Upper lobe of right lung (tissue), 1 donor: ENCODE measurements around the gene RAB11FIP2. TPM values are rescaled to one million over a fixed set of nuclear protein-coding genes. Genes with fewer than 3 reads are reported as not detected.
A peak's percentile ranks its signal among the peaks of the same experiment; 100 is the strongest.

Experiments used
- ATAC-seq: fragments of 200-7000 bp; cut with Tn5 transposase; one replicate; pipeline ENCODE4 v1.9.1; 2020; ENCODE audit warnings: mild to moderate bottlenecking, moderate library complexity
- DNase-seq: peaks from one replicate; pipeline ENCODE4 v3.0.0-alpha.2; 2020
- H3K27ac ChIP-seq: fragments of 200-600 bp; one replicate; pipeline ENCODE4 v1.8.0; 2022
- H3K27me3 ChIP-seq: fragments of 200-600 bp; one replicate; pipeline ENCODE4 v1.8.0; 2022; ENCODE audit warnings: mild to moderate bottlenecking
- H3K36me3 ChIP-seq: fragments of 200-600 bp; one replicate; pipeline ENCODE4 v1.8.0; 2022
- H3K4me1 ChIP-seq: fragments of 200-600 bp; one replicate; pipeline ENCODE4 v1.8.0; 2022
- H3K4me3 ChIP-seq: fragments of 200-600 bp; one replicate; pipeline ENCODE4 v1.8.0; 2022; ENCODE audit warnings: mild to moderate bottlenecking
- H3K9me3 ChIP-seq: fragments of 200-600 bp; one replicate; pipeline ENCODE4 v1.8.0; 2022
- intact Hi-C: fragments of 100-400 bp; cut with DNase I; formaldehyde crosslinking; loops from one replicate; pipeline ENCODE4 v1.11.0; 2022
- long read RNA-seq: library from polyadenylated mRNA; unstranded; transcript quantifications from one replicate; pipeline ENCODE4 v2.0.0, GENCODE V29; 2021
- total RNA-seq: library from RNA; stranded (reverse); fragmentation: NEBNext Ultra II Directional; extraction: Animal tissue kit (Norgen Biotek cat#: 25700); gene quantifications from one replicate; pipeline ENCODE4 v1.2.1, GENCODE V29; 2021
- TF ChIP-seq, protein P1 (sequence below): fragments of 200-600 bp; IDR thresholded peaks from one replicate; pipeline ENCODE4 v1.8.0; 2022; ENCODE audit warnings: antibody characterized with exemption
- donor health status: DM: no; HTN: yes; CAD: no; lungs with severe emphysema.

RAB11FIP2 gene, protein sequence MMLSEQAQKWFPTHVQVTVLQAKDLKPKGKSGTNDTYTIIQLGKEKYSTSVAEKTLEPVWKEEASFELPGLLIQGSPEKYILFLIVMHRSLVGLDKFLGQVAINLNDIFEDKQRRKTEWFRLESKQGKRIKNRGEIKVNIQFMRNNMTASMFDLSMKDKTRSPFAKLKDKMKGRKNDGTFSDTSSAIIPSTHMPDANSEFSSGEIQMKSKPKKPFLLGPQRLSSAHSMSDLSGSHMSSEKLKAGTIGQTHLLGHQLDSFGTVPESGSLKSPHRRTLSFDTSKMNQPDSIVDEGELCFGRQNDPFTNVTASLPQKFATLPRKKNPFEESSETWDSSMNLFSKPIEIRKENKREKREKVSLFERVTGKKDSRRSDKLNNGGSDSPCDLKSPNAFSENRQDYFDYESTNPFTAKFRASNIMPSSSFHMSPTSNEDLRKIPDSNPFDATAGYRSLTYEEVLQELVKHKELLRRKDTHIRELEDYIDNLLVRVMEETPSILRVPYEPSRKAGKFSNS
- total RNA-seq = 27.6 TPM
- long read RNA-seq, full-length matches to known transcripts = 7 of 22 reads
- long read RNA-seq, partial matches to known transcripts = 9 of 22 reads
- long read RNA-seq, other reads (novel, unspliced or antisense) = 6 of 22 reads

DNA sequence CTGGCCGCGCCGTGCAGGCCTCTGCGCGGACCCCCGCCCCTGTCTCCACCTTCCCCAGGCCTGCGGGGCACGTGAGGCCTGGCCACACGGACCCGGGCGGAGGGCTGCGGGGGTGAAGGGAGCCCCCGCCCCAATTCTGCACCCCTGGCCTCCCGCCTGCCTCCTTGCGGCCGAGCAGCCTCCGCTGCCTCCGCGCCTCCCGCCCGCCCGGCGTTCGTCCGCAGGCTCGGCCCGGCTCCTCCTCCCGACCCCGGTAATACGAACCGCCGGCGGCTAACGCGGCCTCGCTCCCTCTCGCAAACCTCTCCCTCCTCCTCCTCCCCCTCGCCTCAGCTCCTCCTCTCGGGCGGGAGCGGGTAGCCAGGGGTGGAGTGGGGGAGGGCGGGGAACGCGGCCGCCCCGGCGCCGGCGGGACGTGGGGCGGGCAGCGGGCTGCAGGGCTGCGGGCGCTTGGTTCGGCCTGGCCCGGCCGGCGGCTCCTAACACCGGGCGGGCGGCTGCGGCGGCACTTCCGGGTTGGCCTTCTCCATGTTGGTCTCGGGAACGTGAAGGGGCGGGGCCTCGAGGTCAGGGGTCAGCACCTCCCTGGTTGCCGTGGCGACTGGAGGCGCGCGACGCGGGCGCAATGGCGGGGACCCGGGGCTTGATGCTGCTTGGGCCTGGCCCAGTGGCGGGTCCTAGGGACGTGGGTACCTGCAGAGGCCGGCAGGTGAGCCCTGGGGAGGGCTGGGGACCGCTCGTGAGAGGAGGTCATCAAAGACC lies at the start of gene RAB11FIP2:
Gene RAB11FIP2, minus strand, starts transcription at position 547 of the 762 bp plus-strand sequence. CDS start 778 bp downstream, outside the sequence.
- TF ChIP-seq, protein P1, sequence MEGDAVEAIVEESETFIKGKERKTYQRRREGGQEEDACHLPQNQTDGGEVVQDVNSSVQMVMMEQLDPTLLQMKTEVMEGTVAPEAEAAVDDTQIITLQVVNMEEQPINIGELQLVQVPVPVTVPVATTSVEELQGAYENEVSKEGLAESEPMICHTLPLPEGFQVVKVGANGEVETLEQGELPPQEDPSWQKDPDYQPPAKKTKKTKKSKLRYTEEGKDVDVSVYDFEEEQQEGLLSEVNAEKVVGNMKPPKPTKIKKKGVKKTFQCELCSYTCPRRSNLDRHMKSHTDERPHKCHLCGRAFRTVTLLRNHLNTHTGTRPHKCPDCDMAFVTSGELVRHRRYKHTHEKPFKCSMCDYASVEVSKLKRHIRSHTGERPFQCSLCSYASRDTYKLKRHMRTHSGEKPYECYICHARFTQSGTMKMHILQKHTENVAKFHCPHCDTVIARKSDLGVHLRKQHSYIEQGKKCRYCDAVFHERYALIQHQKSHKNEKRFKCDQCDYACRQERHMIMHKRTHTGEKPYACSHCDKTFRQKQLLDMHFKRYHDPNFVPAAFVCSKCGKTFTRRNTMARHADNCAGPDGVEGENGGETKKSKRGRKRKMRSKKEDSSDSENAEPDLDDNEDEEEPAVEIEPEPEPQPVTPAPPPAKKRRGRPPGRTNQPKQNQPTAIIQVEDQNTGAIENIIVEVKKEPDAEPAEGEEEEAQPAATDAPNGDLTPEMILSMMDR = peak; percentile 30
- peak within 1 kb of the TSS; percentile 92 for H3K4me3 ChIP-seq
- H3K4me1 ChIP-seq = peaks cover 16% of the 10 kb centered on the region
- DNase-seq (peak; percentile 99), ATAC-seq (peak; percentile 96)
- H3K9me3 ChIP-seq = no peaks in the 10 kb centered on the region
- no peaks in the 10 kb centered on the region for H3K27me3 ChIP-seq
- intact Hi-C loops = no loop called here
- no peaks in the 10 kb centered on the region for H3K36me3 ChIP-seq
- peak within 1 kb of the TSS; percentile 94 for H3K27ac ChIP-seq

DNA sequence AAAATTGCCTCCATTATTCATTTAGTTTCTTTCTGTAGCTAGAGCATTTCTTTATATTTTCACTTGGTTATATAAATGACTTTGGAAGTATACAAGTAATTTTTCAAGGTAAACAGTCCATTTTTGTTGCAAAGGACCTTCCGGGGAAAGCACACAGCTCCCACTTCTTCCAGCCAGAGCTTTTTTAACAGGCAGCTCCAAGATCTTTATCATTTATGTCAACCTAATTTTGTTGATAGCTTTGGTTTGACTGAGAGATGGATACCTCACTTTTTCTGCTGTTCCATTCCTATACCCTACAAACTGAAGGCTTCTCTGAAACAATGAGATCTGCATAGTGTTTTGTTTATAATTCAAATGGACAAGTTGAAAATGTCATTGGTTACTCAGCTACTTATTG lies 49.3 kb upstream of the RAB11FIP2 start:
- intact Hi-C loops = no loop called here
- TF ChIP-seq, protein P1 = no peak
- Histone ChIP-seq H3K36me3 (no peaks in the 10 kb centered on the region), H3K4me1 (no peaks in the 10 kb centered on the region), H3K27me3 (no peaks in the 10 kb centered on the region), H3K9me3 (no peaks in the 10 kb centered on the region), H3K27ac (no peak overlapping the region), H3K4me3 (no peak overlapping the region)
- no peak for DNase-seq
- ATAC-seq = no peak

DNA sequence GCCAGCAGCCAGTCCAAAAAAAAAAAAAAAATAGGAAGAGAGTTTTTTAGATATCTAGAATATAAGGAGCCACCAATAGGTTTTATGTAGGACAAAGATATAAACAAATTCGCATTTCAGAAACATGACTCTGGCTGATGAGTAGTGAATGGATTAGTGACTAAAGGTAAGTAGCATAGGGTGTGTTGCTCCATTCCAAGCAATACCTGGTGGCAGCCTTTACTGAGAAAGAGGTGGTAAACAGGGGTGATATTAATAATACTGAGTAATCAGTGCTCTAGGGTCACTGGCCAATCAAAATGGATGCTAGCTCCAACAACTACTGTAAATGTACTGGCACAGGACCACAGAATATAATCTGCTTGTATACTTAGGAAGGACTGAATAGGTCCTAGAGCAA lies 45.5 kb upstream of the RAB11FIP2 start:
- no peak overlapping the region for H3K27ac ChIP-seq
- intact Hi-C loops = no loop called here
- no peaks in the 10 kb centered on the region for H3K4me1 ChIP-seq
- H3K36me3 ChIP-seq = no peaks in the 10 kb centered on the region
- DNase-seq (no peak), ATAC-seq (no peak)
- H3K27me3 ChIP-seq = no peaks in the 10 kb centered on the region
- H3K9me3 ChIP-seq = no peaks in the 10 kb centered on the region
- TF ChIP-seq, protein P1 = no peak
- no peak overlapping the region for H3K4me3 ChIP-seq

DNA sequence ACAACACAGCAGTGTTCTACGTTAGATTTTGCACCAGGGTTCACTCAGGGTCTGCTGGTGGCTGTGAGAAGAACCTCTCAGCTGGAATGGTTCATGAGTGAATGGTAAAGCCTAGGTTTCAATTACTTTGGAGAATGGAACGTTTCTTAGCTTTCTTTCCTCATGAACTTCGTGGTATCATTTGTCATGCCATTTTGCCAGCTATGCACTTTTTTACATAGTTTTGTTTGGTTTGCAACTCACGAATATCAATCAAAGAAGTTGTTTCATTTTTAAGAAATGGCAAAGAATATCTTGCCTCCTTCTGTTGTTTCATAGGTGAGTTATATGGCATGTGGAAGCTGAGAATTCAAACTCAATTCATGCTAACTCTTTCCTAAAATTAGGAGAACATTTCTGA lies 34.1 kb upstream of the RAB11FIP2 start:
- DNase-seq (no peak), ATAC-seq (no peak)
- H3K27me3 ChIP-seq = no peaks in the 10 kb centered on the region
- H3K27ac ChIP-seq = no peak overlapping the region
- no peak overlapping the region for H3K4me3 ChIP-seq
- no peaks in the 10 kb centered on the region for H3K4me1 ChIP-seq
- no peaks in the 10 kb centered on the region for H3K9me3 ChIP-seq
- H3K36me3 ChIP-seq = no peaks in the 10 kb centered on the region
- intact Hi-C loops = no loop called here
- TF ChIP-seq, protein P1 = no peak

DNA sequence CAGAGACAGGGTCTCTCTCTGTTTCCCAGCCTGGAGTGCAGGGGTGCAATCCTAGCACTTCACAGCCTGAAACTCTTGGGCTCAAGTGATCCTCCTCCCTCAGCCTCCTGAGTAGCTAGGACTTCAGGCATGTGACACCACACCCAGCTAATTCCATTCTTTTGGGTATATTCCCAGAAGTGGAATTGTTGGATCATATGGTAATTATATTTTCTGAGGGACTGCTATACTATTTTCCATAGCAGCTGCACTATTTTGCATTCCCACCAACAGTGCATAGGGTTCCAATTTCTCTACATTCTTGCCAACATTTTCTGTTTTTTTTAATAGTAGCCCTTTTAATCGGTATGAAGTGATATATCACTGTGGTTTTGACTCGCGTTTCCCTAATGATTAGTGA lies 30.0 kb upstream of the RAB11FIP2 start:
- no peak for DNase-seq
- Histone ChIP-seq H3K36me3 (no peaks in the 10 kb centered on the region), H3K27me3 (no peaks in the 10 kb centered on the region), H3K4me3 (no peak overlapping the region), H3K9me3 (no peaks in the 10 kb centered on the region), H3K27ac (no peak overlapping the region), H3K4me1 (no peaks in the 10 kb centered on the region)
- intact Hi-C loops = no loop called here
- TF ChIP-seq, protein P1 = no peak
- ATAC-seq = no peak
